OCI-LY1 (cell line): Measurements from ENCODE around the gene LRRC56.

Experiments used
- H2AFZ ChIP-seq: fragments of 200-600 bp; sonication (generic), shearing (Covaris generic); 2 replicates; pipeline ENCODE4 v1.6.0; 2014; ENCODE audit warnings: antibody characterized with exemption, mild to moderate bottlenecking, low read length
- H3F3A ChIP-seq: fragments of 200-600 bp; sonication (generic), shearing (Covaris generic); 2 replicates; pipeline ENCODE4 v1.6.0; 2014; ENCODE audit warnings: mild to moderate bottlenecking, antibody characterized with exemption, low read length, moderate library complexity; ENCODE audit not compliant: insufficient read depth
- H3K27ac ChIP-seq: fragments of 200-600 bp; sonication (generic); 2 replicates; pipeline ENCODE4 v1.5.1; 2014; ENCODE audit warnings: low read length, mixed run types, mild to moderate bottlenecking, low read depth; ENCODE audit not compliant: poor library complexity, severe bottlenecking
- H3K27me3 ChIP-seq: fragments of 200-600 bp; sonication (generic); 2 replicates; pipeline ENCODE4 v1.6.0; 2014; ENCODE audit warnings: antibody characterized with exemption, mild to moderate bottlenecking, low read length, moderate library complexity; ENCODE audit not compliant: insufficient read depth
- H3K36me3 ChIP-seq: fragments of 200-600 bp; sonication (generic); 2 replicates; pipeline ENCODE4 v1.6.1; 2014; ENCODE audit warnings: mild to moderate bottlenecking, antibody characterized with exemption, low read length, moderate library complexity, mixed read lengths; ENCODE audit not compliant: insufficient read depth
- H3K4me1 ChIP-seq: fragments of 200-600 bp; sonication (generic); 2 replicates; pipeline ENCODE4 v1.5.1; 2014; ENCODE audit warnings: mild to moderate bottlenecking, low read length, moderate library complexity; ENCODE audit not compliant: insufficient read depth, severe bottlenecking
- H3K4me2 ChIP-seq: fragments of 200-600 bp; sonication (generic), shearing (Covaris generic); 2 replicates; pipeline ENCODE4 v1.6.1; 2014; ENCODE audit warnings: low read length
- H3K4me3 ChIP-seq: fragments of 200-600 bp; sonication (generic); 2 replicates; pipeline ENCODE4 v1.5.1; 2014; ENCODE audit warnings: low read length, low read depth, mild to moderate bottlenecking, mixed read lengths; ENCODE audit not compliant: poor library complexity, severe bottlenecking
- H3K79me2 ChIP-seq: fragments of 200-600 bp; shearing (Covaris generic); 2 replicates; pipeline ENCODE4 v1.6.1; 2016; ENCODE audit warnings: mixed run types, low read length, mixed read lengths; ENCODE audit not compliant: insufficient read depth
- H3K9ac ChIP-seq: fragments of 200-600 bp; sonication (generic), shearing (Covaris generic); 2 replicates; pipeline ENCODE4 v1.6.1; 2014; ENCODE audit warnings: mild to moderate bottlenecking, low read length, mixed read lengths
- H3K9me2 ChIP-seq: fragments of 200-600 bp; sonication (generic), shearing (Covaris generic); 2 replicates; pipeline ENCODE4 v1.6.1; 2014; ENCODE audit warnings: low read depth, mild to moderate bottlenecking, low read length, mixed read lengths
- H3K9me3 ChIP-seq: fragments of 200-600 bp; shearing (Covaris generic); 2 replicates; pipeline ENCODE4 v1.6.1; 2014; ENCODE audit warnings: low read length, mixed read lengths
- H4K20me1 ChIP-seq: fragments of 200-600 bp; sonication (generic), shearing (Covaris generic); 2 replicates; pipeline ENCODE4 v1.6.0; 2016; ENCODE audit warnings: mild to moderate bottlenecking, low read length; ENCODE audit not compliant: insufficient read depth
- CTCF ChIP-seq: fragments of 200-600 bp; sonication (generic), shearing (Covaris generic); IDR thresholded peaks from 2 replicates; pipeline ENCODE4 v1.5.1; 2017; ENCODE audit warnings: mild to moderate bottlenecking, antibody characterized with exemption, low read length, moderate library complexity, mixed read lengths
- EZH2 ChIP-seq: fragments of 200-600 bp; sonication (generic), shearing (Covaris generic); IDR thresholded peaks from 2 replicates; pipeline ENCODE4 v1.8.0; 2017; ENCODE audit warnings: borderline replicate concordance, mixed run types, mild to moderate bottlenecking, antibody characterized with exemption, low read length, moderate library complexity, mixed read lengths

LRRC56 gene

DNA sequence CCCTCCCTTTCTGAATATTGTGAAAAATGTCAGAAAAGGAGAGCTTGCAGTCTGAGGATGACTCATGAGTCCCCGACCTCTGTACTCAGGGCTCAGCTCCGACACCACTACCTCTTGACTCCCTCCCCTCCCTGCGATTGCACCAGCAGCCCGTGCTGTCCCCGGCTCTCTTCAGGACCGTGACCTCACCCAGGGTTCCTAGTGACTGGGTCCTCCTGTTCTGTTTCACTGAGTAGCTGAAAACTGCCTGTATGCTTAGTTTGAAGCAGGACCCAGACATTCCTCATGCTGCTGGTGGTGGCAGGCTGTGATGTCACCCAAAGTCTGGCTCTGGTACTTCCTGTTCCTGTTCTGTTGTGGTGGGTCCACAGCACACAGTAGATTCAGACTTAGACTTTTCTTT lies 50.7 kb downstream of the LRRC56 start:
- H3K9me3 ChIP-seq, result no peaks in the 10 kb centered on the region
- no peaks in the 10 kb centered on the region for H3F3A ChIP-seq
- H3K4me2 ChIP-seq, result no peak overlapping the region
- no peaks in the 10 kb centered on the region for H3K27me3 ChIP-seq
- no peak overlapping the region for H3K4me3 ChIP-seq
- H3K27ac ChIP-seq, result no peak overlapping the region
- H3K4me1 ChIP-seq, result no peaks in the 10 kb centered on the region
- H3K9me2 ChIP-seq, result no peaks in the 10 kb centered on the region
- no peaks in the 10 kb centered on the region for H4K20me1 ChIP-seq
- H3K9ac ChIP-seq, result no peak overlapping the region
- H2AFZ ChIP-seq, result no peak overlapping the region
- H3K79me2 ChIP-seq, result no peaks in the 10 kb centered on the region
- H3K36me3 ChIP-seq, result peaks cover 80% of the 10 kb centered on the region
- no peak for TF ChIP-seq EZH2
- no peak for TF ChIP-seq CTCF

GRCh38 chr11:589798-590197 lies 52.5 kb downstream of the LRRC56 start:
- H3K4me2 ChIP-seq, result no peak overlapping the region
- H3K4me3 ChIP-seq, result no peak overlapping the region
- no peaks in the 10 kb centered on the region for H4K20me1 ChIP-seq
- no peaks in the 10 kb centered on the region for H3K79me2 ChIP-seq
- TF ChIP-seq EZH2 (no peak), CTCF (no peak)
- peaks cover 82% of the 10 kb centered on the region for H3K36me3 ChIP-seq
- H3F3A ChIP-seq, result no peaks in the 10 kb centered on the region
- H3K9me3 ChIP-seq, result no peaks in the 10 kb centered on the region
- H3K9ac ChIP-seq, result no peak overlapping the region
- no peaks in the 10 kb centered on the region for H3K4me1 ChIP-seq
- H3K27me3 ChIP-seq, result no peaks in the 10 kb centered on the region
- H2AFZ ChIP-seq, result no peak overlapping the region
- H3K9me2 ChIP-seq, result no peaks in the 10 kb centered on the region
- H3K27ac ChIP-seq, result no peak overlapping the region

GRCh38 chr11:590997-591396 lies 53.7 kb downstream of the LRRC56 start:
- Histone ChIP-seq H3K79me2 (no peaks in the 10 kb centered on the region), H3K4me1 (no peaks in the 10 kb centered on the region), H3K9me2 (no peaks in the 10 kb centered on the region), H3K36me3 (peaks cover 94% of the 10 kb centered on the region), H3K9ac (no peak overlapping the region), H3K9me3 (no peaks in the 10 kb centered on the region), H3K27me3 (no peaks in the 10 kb centered on the region), H2AFZ (no peak overlapping the region), H3K27ac (no peak overlapping the region), H4K20me1 (no peaks in the 10 kb centered on the region), H3K4me2 (no peak overlapping the region), H3F3A (no peaks in the 10 kb centered on the region), H3K4me3 (no peak overlapping the region)
- no peak for TF ChIP-seq EZH2
- no peak for TF ChIP-seq CTCF
